T-helper 1 cell (primary cell): ENCODE results near the gene ENHO.
"Not testable (repeated sequence)": the region's sequence is repeated elsewhere in the genome, so short reads cannot be mapped to it uniquely, and the experiment has no call there.

Source experiments
- DNase-seq, 5 donors: peaks; one replicate each; pipeline ENCODE4 v3.0.0-alpha.2; 2012 to 2020

ENHO gene

GRCh38 chr9:34555002-34555348, 32.2 kb upstream of the ENHO start:
- DNase-seq: no peak

- peak in 1 of 5 donors; percentile 4 for DNase-seq
Measured at GRCh38 chr9:34554211-34555001, 31.6 kb upstream of the ENHO start.

GRCh38 chr9:34553511-34554021, 30.8 kb upstream of the ENHO start:
- peak in 1 of 5 donors; percentile 8 for DNase-seq

- peak in 1 of 5 donors; percentile 4 for DNase-seq
Measured at GRCh38 chr9:34552986-34553385, 30.2 kb upstream of the ENHO start.

- DNase-seq: peak in 1 of 5 donors; percentile 8
Measured at GRCh38 chr9:34552606-34552981, 29.8 kb upstream of the ENHO start.

GRCh38 chr9:34551751-34552605, 29.2 kb upstream of the ENHO start:
- DNase-seq: peak in 1 of 5 donors; percentile 9

GRCh38 chr9:34550681-34551270, 28.0 kb upstream of the ENHO start:
- DNase-seq: no peak

- DNase-seq: no peak
Measured at GRCh38 chr9:34550016-34550680, 27.4 kb upstream of the ENHO start.

- no peak for DNase-seq
Measured at GRCh38 chr9:34549407-34549732, 26.6 kb upstream of the ENHO start.

- no peak for DNase-seq
Measured at GRCh38 chr9:34547960-34548611, 25.3 kb upstream of the ENHO start.

- DNase-seq: peak in 2 of 5 donors; percentile 34 to 37
Measured at GRCh38 chr9:34546834-34547827, 24.3 kb upstream of the ENHO start.

- no peak for DNase-seq
Measured at GRCh38 chr9:34546102-34546833, 23.5 kb upstream of the ENHO start.

GRCh38 chr9:34545497-34545896, 22.7 kb upstream of the ENHO start:
- no peak for DNase-seq

GRCh38 chr9:34544035-34544434, 21.2 kb upstream of the ENHO start:
- DNase-seq: no peak

- no peak for DNase-seq
Measured at GRCh38 chr9:34541540-34541939, 18.8 kb upstream of the ENHO start.

- DNase-seq: no peak
Measured at GRCh38 chr9:34540827-34541226, 18.0 kb upstream of the ENHO start.

GRCh38 chr9:34536685-34537084, 13.9 kb upstream of the ENHO start:
- DNase-seq: no peak

- DNase-seq: not testable (repeated sequence)
Measured at GRCh38 chr9:34532041-34532440, 9.3 kb upstream of the ENHO start.

- DNase-seq: no peak
Measured at GRCh38 chr9:34526026-34526425, 3.2 kb upstream of the ENHO start.

- no peak for DNase-seq
Measured at GRCh38 chr9:34524349-34524748, 1.6 kb upstream of the ENHO start.
